HG03175 (cell line): ENCODE data around the gene CERS2.

ENCODE experiments used
- ATAC-seq: cut with Tn5 transposase; IDR thresholded peaks from one replicate; pipeline ENCODE4 v1.9.1; 2021; ENCODE audit warnings: mild to moderate bottlenecking, moderate library complexity; ENCODE audit not compliant: unreplicated experiment

The CERS2 gene

GRCh38 chr1:150997949-150998348 is 23.3 kb upstream of the CERS2 start:
- no peak for ATAC-seq

GRCh38 chr1:150997126-150997872 is 22.7 kb upstream of the CERS2 start:
- ATAC-seq = no peak

DNA sequence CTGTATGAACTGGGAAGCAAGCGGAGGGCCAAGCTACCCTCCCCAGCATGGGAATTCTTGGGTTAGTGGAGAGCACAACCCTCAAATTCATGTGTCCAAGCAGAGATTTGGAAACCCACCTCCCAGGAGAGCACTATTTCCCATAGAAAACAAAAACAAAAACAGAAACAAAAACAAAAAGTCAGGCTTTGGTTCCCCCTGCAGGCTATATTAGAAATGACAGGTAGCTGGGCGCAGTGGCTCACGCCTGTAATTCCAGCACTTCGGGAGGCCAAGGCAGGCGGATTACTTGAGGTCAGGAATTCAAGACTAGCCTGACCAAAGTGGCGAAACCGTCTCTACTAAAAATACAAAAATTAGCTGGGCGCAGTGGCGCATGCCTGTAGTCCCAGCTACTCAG is 21.3 kb upstream of the CERS2 start:
- no peak for ATAC-seq

DNA sequence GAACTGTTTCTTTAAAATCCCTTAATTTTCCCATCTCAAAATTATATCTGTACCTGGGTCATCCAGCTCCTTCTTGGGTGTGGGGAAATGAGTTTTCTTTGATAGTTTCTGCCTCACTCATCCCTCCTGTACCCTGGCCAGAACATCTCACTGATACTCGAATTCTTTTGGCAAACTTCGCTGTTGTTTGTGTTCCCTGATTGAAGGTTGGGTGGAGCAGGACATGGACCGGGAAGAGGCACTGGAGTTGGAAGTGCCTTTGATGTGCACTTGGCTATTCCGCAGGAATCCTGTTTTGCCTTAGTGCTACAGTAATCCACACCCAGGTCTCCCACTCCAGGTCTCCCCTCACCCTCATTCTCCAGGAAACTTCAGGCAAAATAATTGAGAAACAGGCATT is 20.8 kb upstream of the CERS2 start:
- ATAC-seq = no peak

DNA sequence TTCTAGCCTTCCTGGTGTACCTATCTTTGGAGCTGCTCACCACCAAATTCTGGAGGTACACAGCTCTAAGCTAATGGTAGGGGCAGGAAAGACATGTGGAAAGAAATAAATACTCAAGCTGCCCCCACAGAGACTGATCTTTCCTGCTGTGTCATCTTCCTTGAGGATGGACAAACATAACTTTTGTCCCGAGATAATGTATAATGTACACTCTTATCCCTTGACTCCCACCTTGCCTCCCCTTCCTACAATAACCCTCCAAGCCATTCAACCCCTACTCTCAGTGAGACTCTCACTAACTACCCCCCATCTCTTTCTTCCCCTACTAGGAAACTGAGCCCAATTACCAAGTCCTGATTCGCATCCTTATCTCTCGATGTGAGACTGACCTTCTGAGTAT is 19.6 kb upstream of the CERS2 start:
- ATAC-seq = no peak

DNA sequence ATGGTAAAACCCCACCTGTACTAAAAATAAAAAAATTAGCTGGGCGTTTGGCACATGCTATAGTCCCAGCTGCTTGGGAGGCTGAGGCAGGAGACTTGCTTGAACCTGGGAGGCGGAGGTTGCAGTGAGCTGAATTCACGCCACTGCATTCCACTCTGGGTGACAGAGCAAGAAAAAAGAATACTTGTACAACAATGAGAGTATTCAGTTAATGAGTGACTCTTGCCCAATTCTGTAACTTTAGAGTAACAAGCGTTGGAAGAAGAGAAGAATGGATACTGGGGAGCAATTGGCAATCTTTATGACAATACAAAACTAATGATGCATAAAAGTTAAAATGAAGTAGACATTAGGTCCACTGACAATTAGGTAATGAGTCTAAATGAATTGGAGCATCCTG is 18.0 kb upstream of the CERS2 start:
- no peak for ATAC-seq

DNA sequence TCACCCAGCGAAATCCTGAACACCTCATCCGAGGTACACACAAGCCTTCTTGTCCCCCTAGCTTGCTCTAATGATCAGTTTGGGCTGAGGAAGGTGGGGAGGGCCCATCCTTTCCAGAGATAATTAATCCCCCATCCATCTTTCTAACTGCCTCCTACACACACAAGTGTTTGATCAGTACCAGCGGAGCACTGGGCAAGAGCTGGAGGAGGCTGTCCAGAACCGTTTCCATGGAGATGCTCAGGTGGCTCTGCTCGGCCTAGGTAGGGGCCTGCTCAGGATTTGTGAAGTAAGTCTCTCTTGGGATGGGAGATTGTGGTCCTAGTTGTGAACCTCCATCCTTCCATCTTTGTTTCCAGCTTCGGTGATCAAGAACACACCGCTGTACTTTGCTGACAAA is 13.3 kb upstream of the CERS2 start:
- ATAC-seq = no peak

DNA sequence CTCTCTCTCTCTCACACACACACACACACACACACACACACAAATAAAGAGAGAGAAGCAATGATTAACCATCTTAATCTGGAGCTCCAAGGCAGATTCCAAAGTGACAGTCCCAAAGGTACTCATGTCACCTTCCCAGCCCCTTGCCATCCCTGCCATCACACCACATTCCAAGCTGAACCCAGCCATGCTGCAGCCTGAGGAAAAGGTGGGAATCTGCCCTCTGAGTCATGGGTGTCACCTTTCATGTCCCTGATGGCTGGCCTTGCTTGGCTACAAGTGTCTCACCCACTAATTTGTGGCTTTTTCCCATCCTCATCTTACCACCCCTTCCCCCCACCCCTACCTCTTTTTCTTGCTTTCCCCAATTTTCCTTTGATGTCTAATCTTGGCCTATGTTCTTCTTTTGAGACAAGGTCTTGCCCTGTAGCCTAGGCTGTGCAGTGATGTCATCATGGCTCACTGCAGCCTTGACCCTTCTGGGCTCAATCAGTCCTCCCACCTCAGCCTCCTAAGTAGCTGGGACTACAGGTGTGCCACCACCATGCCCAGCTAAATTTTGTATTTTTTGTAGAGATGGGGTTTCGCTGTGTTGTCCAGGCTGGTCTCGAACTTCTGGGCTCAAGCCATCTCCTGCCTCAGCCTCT is 10.7 kb upstream of the CERS2 start:
- ATAC-seq = no peak

DNA sequence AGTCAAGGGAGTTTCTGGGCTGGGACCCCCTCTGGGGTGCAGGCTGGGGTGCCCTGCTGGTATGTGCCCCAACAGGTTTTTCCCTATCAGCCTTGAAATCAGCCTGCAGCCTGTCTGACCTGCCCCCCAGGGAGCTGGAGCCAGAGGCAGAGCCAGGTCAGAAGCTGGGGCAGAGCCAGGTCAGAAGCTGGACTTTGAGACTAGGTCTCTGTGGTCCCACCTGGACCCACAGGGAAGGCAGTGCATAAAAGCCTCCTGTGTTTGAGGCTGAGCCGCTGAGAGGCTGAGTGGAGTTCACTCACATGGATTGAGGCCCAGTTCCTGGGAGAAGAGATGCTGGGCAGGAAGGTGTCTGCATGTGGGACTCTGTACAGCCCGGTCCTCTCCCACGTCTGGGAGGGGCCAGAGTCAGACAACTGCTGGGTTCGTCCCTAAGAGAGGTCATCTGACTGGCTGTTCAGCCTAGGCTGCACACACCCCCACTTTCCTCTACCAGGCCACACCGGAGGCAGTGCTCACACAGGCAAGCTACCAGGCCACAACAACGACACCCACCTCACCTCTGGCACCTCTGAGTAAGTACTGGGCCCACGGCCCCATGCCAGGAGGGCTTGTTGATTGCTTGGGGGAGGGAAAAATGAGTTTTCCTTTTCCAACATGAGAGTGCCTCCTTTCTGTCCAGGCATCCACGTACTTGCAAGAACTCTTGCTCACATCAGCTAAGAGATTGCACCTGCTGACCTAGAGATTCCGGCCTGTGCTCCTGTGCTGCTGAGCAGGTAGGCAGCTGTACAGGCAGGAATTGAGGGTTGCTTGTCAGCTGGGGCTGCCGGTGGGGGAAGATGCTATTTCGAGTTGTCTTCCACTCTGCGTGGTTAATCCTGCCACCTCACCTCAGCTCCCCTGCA is 7.4 kb upstream of the CERS2 start, which contains the start of gene ANXA9:
TSS of gene ANXA9 (plus strand) at position 488 of the 908 bp plus-strand sequence. CDS start 814 bp downstream, outside the sequence.
- no peak for ATAC-seq

DNA sequence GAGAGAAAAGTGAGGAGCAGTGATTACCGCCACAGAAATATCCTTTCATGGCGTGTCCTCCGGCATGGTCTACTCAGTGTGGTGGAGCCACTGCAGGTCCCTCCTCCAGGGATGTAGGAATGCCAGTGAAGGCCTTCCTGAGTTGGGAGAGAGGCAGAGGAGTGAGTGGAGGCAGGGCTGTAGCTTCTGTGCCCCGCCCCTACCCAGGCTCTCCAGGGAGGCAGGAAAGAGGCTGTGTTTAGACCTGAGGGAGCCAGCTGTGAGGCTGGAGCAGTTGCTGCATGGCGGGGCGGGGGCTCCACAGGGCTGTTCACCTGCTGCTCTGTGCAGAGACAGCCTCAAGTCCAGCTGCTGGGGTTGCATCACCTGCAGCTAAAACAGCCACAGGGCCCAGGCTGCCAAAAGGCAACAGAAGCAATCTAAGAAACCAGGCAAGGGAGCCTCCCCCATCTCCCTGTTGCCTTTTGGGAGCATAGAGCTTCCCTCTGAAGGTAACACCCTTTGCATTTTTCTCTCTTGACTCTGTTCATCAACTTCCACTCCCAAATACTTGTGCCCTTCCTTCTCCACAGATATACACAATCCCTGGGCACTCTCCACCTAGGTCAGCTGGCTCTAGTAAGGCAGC is 6.7 kb upstream of the CERS2 start:
- no peak for ATAC-seq

DNA sequence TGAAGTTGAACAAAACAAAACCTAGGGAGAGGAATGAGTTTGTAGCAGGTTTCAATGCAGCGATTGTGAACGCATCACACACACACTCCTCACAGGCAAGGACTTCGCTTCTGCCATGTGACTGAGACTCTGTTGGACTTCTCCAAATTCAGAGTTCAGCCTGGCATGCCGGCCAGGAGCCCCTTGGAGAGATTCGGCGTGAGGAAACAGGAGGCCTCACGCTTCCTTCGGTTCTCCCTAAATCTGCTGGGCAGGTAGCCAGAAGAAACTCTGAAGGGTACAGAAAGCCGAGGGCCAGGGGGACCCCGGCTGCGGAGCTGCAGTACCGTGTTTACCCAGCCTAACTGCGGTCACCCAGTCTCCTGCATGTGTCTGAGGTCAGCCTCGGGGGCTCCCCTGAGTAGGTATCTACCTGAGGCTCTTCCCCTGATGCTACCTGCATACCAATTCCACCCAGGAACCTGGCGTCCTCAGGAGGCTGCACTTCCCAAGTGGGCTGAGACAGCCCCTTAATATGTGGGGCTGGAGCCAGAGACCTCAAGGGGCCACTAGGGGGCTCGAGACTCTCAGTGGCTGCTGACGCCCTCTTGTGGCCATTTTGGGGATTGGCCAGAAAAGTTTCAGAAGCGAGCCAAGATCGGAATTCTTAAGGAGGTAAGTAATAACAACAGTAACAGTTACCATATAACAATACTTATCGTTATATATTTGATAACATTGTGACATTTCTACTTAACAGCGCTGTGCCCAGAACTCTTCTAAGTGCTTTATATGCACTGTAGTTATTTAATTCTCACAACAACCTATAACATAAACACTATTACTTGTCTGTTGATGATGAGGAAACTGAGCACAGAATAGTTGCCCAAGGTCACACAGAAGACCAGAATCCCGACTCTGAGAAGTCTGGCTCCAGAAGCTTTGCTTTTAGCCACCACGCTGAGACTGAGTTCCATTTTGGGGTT is 4.7 kb upstream of the CERS2 start:
- peak; percentile 45 for ATAC-seq

DNA sequence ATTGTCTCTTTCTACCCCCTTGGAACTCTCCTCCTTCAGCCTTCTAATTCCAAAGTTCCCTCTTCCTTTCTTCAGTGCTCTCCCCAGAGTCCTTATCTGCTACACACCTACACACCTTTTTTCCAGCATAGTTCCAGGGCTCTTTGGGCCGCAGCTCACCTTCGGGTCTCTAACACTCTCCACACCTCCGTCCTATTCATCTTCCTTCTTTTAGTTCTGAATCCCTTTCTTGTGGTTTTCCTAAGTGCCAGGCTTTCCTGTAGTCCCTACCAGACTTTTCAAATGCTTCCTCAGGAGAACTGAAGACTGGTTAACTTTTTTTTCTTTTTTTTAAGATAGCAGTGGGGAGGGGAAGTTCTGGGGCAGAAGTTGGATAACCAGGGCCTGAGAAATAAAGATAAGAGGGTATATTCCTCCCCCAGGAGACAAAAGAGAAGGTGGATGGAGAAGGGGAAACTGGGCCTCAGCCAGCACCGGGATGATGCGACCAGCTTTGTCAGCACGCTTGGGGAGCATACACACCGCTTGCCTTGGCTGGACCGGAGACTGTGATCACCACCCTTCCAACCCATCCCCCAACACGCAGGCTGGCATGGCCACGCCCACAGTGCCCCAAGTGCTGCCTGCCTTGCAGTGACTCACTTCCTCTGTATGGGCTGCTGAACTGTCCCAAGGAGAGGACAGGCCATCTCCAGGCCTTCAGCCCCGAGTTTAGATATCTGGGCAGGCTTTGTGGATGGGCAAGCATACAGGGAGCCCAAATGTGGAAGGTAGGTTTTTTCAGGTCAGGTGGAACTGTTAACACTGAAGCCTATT is 2.5 kb upstream of the CERS2 start:
- no peak for ATAC-seq

DNA sequence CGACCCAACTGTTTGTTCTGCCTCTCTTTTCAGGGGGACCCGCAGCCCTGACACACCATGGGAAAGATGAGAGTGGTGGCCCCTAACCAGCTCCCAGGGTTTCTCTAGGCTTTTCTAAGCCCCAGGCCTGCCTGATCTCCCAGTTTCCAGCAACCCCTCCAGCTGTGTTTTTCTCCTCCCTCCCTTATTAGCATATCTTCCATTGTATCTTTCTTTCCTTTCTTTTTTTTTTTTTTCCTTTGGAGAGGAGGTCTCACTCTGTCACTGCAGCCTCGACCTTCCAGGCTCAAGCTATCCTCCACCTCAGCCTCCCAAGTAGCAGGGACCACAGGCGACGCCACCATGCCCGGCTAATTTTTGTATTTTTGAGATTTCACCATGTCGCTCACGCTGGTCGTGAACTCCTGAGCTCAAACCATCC is 1.8 kb upstream of the CERS2 start:
- ATAC-seq = no peak

- peak; percentile 38 for ATAC-seq
Observed at GRCh38 chr1:150973836-150974579, 627 bp downstream of the CERS2 start.

- no peak for ATAC-seq
Observed at GRCh38 chr1:150973258-150973835, 1.3 kb downstream of the CERS2 start.

DNA sequence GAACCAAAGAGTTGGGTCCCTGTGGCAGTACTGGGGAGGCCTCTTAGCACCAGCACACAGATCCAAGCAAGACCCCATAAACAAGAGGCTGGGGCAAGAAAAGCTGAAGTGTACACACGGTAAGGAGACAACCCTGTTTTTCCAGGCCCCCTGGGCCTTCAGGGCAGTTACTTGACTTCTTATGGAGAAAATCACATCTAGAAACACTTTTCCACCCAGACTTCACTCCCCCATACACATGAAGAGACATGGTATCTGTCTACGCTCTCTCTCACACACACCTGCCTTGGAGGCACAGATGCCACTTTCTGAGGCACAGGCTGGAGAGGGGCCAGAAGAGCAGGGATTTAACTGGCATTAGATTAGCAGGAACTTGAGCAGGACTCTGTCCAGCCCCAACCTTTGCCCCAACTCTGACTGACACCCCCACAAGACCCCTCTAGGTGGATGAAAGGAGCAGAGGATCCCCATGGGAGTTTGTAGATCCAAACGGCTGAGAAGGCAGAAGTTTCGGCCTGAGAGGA is 2.2 kb downstream of the CERS2 start:
- no peak for ATAC-seq

- ATAC-seq = no peak
Observed at GRCh38 chr1:150971583-150972416, 2.8 kb downstream of the CERS2 start.
